Ovary (tissue), 3 donors: Measurements from ENCODE around the gene FPR1.

Source experiments
- CTCF ChIP-seq, 3 donors: fragments of 450-650 bp in 2 of 3; fragments of 200-600 bp in 1 of 3; IDR thresholded peaks; one replicate each; pipeline versions ENCODE4 v1.5.1 to v1.8.0; 2016 to 2022; ENCODE audit warnings: antibody characterized with exemption in 3 of 3, mild to moderate bottlenecking in 1 of 3
- POLR2A ChIP-seq: fragments of 450-650 bp; IDR thresholded peaks from one replicate; pipeline ENCODE4 v1.6.1; 2017; ENCODE audit warnings: antibody characterized with exemption, mild to moderate bottlenecking, moderate library complexity
- donor health status: DM: no; HTN: no; CAD: no.

GRCh38 chr19:51712461-51713081, 39.1 kb downstream of the FPR1 start:
- TF ChIP-seq CTCF (IDR thresholded peaks at IDR 0.05) (no peak), POLR2A (no peak)
